HCT116 (cell line): ENCODE data around the gene SEMA3E. TPM values are rescaled to one million over a fixed set of nuclear protein-coding genes. Genes with fewer than 3 reads are reported as not detected.

Source experiments
- ATAC-seq: fragments of 200-7000 bp; cut with Tn5 transposase; 2 replicates; pipeline ENCODE4 v1.9.1; 2020; ENCODE audit warnings: mild to moderate bottlenecking, moderate library complexity
- BruUV-seq: library from RNA; stranded (reverse); fragments of 400-500 nt; replicated peaks from 2 replicates; lab custom pipeline; 2021; lab: Mats Ljungman, UMichigan
- CTCF ChIA-PET: fragments of 300-600 bp; sonication (Branson Sonifier 250); formaldehyde crosslinking; loops from one replicate; lab custom pipeline; 2021; ENCODE audit warnings: antibody characterized with exemption; lab: Charles Lee
- POLR2A ChIA-PET: fragments of 300-600, 350-600 bp; sonication (Branson Sonifier 250); formaldehyde crosslinking; loops from one replicate; lab custom pipeline; 2021; ENCODE audit warnings: antibody characterized with exemption; lab: Charles Lee
- RAD21 ChIA-PET, 2 experiments: fragments of 300-600 bp; sonication (Branson Sonifier 250); formaldehyde crosslinking; loops; one replicate each; lab custom pipeline; 2023; ENCODE audit warnings: low total read pairs in 2 of 2; ENCODE audit not compliant: uncharacterized antibody in 2 of 2, unreplicated experiment in 2 of 2, low non-redundant PET in 1 of 2; lab: Charles Lee
- DNase-seq: peaks from one replicate; pipeline ENCODE4 v3.0.0-alpha.2; 2010; ENCODE audit warnings: low read depth, low spot score
- H2AFZ ChIP-seq: fragments of 200-600 bp; shearing (Covaris generic), sonication (generic); 2 replicates; pipeline ENCODE4 v1.6.1; 2017; ENCODE audit warnings: low read depth, mixed run types, mixed read lengths, antibody characterized with exemption, low read length; ENCODE audit not compliant: poor library complexity, severe bottlenecking
- H3K27ac ChIP-seq: 2 replicates; pipeline ENCODE4 v1.5.1; 2012; ENCODE audit warnings: low read depth, low read length
- H3K27me3 ChIP-seq: fragments of 200-600 bp; sonication (generic); 2 replicates; pipeline ENCODE4 v1.6.1; 2016; ENCODE audit warnings: mixed run types, low read length, mixed read lengths; ENCODE audit not compliant: insufficient read depth
- H3K36me3 ChIP-seq, 2 experiments: fragments of 200-500 bp in 1 of 2; fragments of 200-600 bp in 1 of 2; sonication (Bioruptor generic) in 1 of 2; sonication (generic) in 1 of 2; 2 replicates each; pipeline versions ENCODE4 v1.5.1 to v1.6.1; 2014 to 2016; ENCODE audit warnings: low read length in 2 of 2, inconsistent platforms in 1 of 2, mixed read lengths in 1 of 2, mixed run types in 1 of 2; ENCODE audit not compliant: insufficient read depth in 2 of 2, control insufficient read depth in 1 of 2
- H3K4me1 ChIP-seq, 2 experiments: fragments of 200-600 bp in 1 of 2; sonication (generic) in 1 of 2; 2 replicates each; pipeline versions ENCODE4 v1.5.1 to v1.6.1; 2012 to 2017; ENCODE audit warnings: low read length in 2 of 2, inconsistent platforms in 1 of 2, mild to moderate bottlenecking in 1 of 2, mixed read lengths in 1 of 2, mixed run types in 1 of 2, moderate library complexity in 1 of 2; ENCODE audit not compliant: insufficient read depth in 2 of 2, control insufficient read depth in 1 of 2
- H3K4me2 ChIP-seq: fragments of 200-600 bp; sonication (generic); 2 replicates; pipeline ENCODE4 v1.6.1; 2017; ENCODE audit warnings: mixed run types, low read length, mixed read lengths
- H3K4me3 ChIP-seq, 2 experiments: fragments of 200-600 bp in 1 of 2; sonication (generic) in 1 of 2; replicated peaks in 1 of 2; 2 replicates each; pipeline ENCODE4 v1.5.1; 2011 to 2016; ENCODE audit warnings: low read length in 2 of 2, control low read depth in 1 of 2, low read depth in 1 of 2, mild to moderate bottlenecking in 1 of 2, mixed read lengths in 1 of 2, mixed run types in 1 of 2
- H3K79me2 ChIP-seq: fragments of 200-600 bp; sonication (generic); 2 replicates; pipeline ENCODE4 v1.6.1; 2017; ENCODE audit warnings: mild to moderate bottlenecking, mixed run types, low read length, moderate library complexity, mixed read lengths; ENCODE audit not compliant: insufficient read depth
- H3K9ac ChIP-seq: fragments of 200-600 bp; sonication (generic); 2 replicates; pipeline ENCODE4 v1.6.1; 2016; ENCODE audit warnings: low read length, mixed read lengths
- H3K9me2 ChIP-seq: fragments of 200-600 bp; sonication (generic), shearing (Covaris generic); 2 replicates; pipeline ENCODE4 v1.6.1; 2017; ENCODE audit warnings: mixed run types, mild to moderate bottlenecking, moderate library complexity; ENCODE audit not compliant: insufficient read depth
- H3K9me3 ChIP-seq, 2 experiments: fragments of 200-500 bp in 1 of 2; fragments of 200-600 bp in 1 of 2; sonication (Bioruptor generic) in 1 of 2; sonication (generic) in 1 of 2; 2 replicates each; pipeline ENCODE4 v1.6.1; 2014 to 2017; ENCODE audit warnings: low read length in 2 of 2, mixed read lengths in 2 of 2, inconsistent platforms in 1 of 2, low read depth in 1 of 2, mild to moderate bottlenecking in 1 of 2, mixed run types in 1 of 2, moderate library complexity in 1 of 2; ENCODE audit not compliant: control insufficient read depth in 1 of 2, insufficient read depth in 1 of 2
- H4K20me1 ChIP-seq: fragments of 200-600 bp; sonication (generic), shearing (Covaris generic); 2 replicates; pipeline ENCODE4 v1.6.1; 2017; ENCODE audit warnings: mixed run types, mild to moderate bottlenecking, moderate library complexity; ENCODE audit not compliant: insufficient read depth
- CBX3 ChIP-seq: IDR thresholded peaks from 2 replicates; pipeline ENCODE4 v1.6.1; 2012; ENCODE audit warnings: low read depth
- CEBPB ChIP-seq: IDR thresholded peaks from 2 replicates; pipeline ENCODE4 v1.6.1; 2012; ENCODE audit warnings: low read depth
- ELF1 ChIP-seq: IDR thresholded peaks from 2 replicates; pipeline ENCODE4 v1.6.1; 2012; ENCODE audit warnings: low read depth, borderline replicate concordance
- POLR2AphosphoS5 ChIP-seq: IDR thresholded peaks from 2 replicates; pipeline ENCODE4 v1.6.1; 2011; ENCODE audit warnings: mild to moderate bottlenecking, low read depth, low read length, moderate library complexity
- RAD21 ChIP-seq: IDR thresholded peaks from 2 replicates; pipeline ENCODE4 v1.6.1; 2012; ENCODE audit warnings: low read depth, mild to moderate bottlenecking
- REST ChIP-seq: IDR thresholded peaks from 2 replicates; pipeline ENCODE4 v1.6.1; 2012; ENCODE audit warnings: low read depth
- intact Hi-C: fragments of 100-400 bp; cut with micrococcal nuclease; formaldehyde crosslinking; loops from 2 replicates; pipeline ENCODE4 v1.10.0; 2022
- total RNA-seq: library from RNA; stranded (reverse); gene quantifications from one replicate; pipeline ENCODE4 v1.2.1, GENCODE V29; 2021; ENCODE audit not compliant: unreplicated experiment
- TF ChIP-seq, protein P1 (sequence below), 3 experiments: fragments of 200-600 bp in 1 of 3; sonication (generic) in 1 of 3; IDR thresholded peaks in 2 of 3; conservative IDR thresholded peaks in 1 of 3; 2 replicates each; pipeline ENCODE4 v1.5.1; 2012 to 2017; ENCODE audit warnings: low read depth in 2 of 3, low read length in 2 of 3, antibody characterized with exemption in 1 of 3, borderline replicate concordance in 1 of 3, control low read depth in 1 of 3, mild to moderate bottlenecking in 1 of 3, mixed read lengths in 1 of 3, mixed run types in 1 of 3, moderate library complexity in 1 of 3; ENCODE audit not compliant: insufficient read depth in 1 of 3

Gene SEMA3E
- total RNA-seq, 1 experiment from 2014 or later = 1.6 TPM

DNA sequence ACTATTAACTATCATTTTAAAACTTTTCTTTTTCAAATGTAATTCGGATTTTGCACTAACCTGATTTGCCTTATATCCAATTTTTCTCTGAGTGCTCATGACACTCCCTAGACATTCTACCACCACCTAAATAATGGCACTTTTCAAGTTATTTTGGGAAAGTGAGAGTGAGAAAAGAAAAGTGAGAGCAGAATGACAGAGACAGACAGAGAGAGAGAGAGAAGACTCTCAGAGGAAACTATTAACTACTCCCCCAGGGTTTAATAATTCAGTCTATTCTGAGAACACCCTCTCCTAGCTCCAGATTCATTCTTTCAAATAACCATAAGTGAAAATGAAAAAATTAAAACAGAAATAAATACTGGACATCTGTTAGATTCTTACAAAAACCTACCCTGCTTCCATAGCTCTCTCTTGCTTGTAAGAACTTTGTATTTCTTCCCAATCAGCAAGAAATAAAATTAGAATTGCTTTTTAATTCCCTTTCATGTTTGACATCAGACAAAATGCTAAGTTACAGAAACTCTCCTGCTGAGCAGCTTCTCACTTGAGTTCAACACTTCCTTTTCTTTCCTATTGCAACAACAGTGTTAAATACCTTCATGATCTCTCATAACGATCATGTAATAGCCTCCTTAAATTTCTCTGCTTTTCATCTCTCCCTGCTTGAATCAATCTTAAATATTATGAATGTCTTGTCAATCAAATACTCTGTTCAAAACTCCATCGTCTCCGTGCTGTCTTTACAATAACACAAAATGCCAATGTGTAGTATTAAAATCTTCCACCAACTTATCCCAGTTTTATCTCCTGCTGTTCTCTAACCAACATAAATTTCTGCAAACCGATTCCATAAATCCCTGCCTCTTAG is 191.7 kb downstream of the SEMA3E start:
- TF ChIP-seq POLR2AphosphoS5 = no peak
- TF ChIP-seq CEBPB = no peak
- intact Hi-C loops = no loop called here
- Histone ChIP-seq H3K4me1 (no peaks in the 10 kb centered on the region), H3K9ac (no peak overlapping the region), H3K9me2 (no peaks in the 10 kb centered on the region), H3K4me3 (no peak overlapping the region), H3K36me3 (no peaks in the 10 kb centered on the region), H4K20me1 (no peaks in the 10 kb centered on the region), H3K27ac (no peak overlapping the region), H2AFZ (no peak overlapping the region), H3K9me3 (no peaks in the 10 kb centered on the region), H3K27me3 (no peaks in the 10 kb centered on the region), H3K4me2 (no peak overlapping the region), H3K79me2 (no peaks in the 10 kb centered on the region)
- POLR2A ChIA-PET = no interaction called here
- RAD21 ChIA-PET = no interaction called here
- BruUV-seq = no TSS peak
- no peak for DNase-seq
- CTCF ChIA-PET = no interaction called here
- no peak for ATAC-seq

DNA sequence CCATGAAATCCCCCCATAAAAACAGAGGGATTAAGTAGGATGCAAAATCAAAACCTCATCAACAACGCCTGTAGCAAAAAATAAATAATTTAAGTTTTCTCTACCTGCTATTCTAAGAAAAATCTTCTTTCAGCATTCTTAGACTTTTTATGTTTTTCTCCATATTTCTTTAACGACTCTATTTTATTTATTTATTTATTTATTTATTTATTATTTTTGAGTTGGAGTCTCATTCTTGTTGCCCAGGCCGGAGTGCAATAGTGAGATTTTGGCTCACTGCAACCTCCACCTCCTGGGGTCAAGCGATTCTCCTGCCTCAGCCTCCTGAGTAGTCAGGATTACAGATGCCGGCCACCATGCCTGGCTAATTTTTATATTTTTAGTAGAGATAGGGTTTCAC is 192.5 kb downstream of the SEMA3E start:
- Histone ChIP-seq H3K9me3 (no peaks in the 10 kb centered on the region), H3K27ac (no peak overlapping the region), H3K4me2 (no peak overlapping the region), H3K9ac (no peak overlapping the region), H3K36me3 (no peaks in the 10 kb centered on the region), H3K9me2 (no peaks in the 10 kb centered on the region), H3K79me2 (no peaks in the 10 kb centered on the region), H3K4me1 (no peaks in the 10 kb centered on the region), H4K20me1 (no peaks in the 10 kb centered on the region), H2AFZ (no peak overlapping the region), H3K27me3 (no peaks in the 10 kb centered on the region), H3K4me3 (no peak overlapping the region)
- no TSS peak for BruUV-seq
- intact Hi-C loops = no loop called here
- ChIA-PET POLR2A (no interaction called here), CTCF (no interaction called here), RAD21 (no interaction called here)
- no peak for DNase-seq
- no peak for ATAC-seq
- TF ChIP-seq RAD21 = no peak
- TF ChIP-seq REST = no peak
- TF ChIP-seq CBX3 = no peak
- TF ChIP-seq POLR2AphosphoS5 = no peak
- no peak for TF ChIP-seq ELF1
- TF ChIP-seq, protein P1, sequence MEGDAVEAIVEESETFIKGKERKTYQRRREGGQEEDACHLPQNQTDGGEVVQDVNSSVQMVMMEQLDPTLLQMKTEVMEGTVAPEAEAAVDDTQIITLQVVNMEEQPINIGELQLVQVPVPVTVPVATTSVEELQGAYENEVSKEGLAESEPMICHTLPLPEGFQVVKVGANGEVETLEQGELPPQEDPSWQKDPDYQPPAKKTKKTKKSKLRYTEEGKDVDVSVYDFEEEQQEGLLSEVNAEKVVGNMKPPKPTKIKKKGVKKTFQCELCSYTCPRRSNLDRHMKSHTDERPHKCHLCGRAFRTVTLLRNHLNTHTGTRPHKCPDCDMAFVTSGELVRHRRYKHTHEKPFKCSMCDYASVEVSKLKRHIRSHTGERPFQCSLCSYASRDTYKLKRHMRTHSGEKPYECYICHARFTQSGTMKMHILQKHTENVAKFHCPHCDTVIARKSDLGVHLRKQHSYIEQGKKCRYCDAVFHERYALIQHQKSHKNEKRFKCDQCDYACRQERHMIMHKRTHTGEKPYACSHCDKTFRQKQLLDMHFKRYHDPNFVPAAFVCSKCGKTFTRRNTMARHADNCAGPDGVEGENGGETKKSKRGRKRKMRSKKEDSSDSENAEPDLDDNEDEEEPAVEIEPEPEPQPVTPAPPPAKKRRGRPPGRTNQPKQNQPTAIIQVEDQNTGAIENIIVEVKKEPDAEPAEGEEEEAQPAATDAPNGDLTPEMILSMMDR (IDR thresholded peaks at IDR 0.05 in 2 of 3, conservative IDR thresholded peaks at IDR 0.05 in 1 of 3; ENCODE audit: borderline replicate concordance in 1 of 3, insufficient read depth in 1 of 3, low read depth in 2 of 3, low read length in 2 of 3) = no peak
